Heart left ventricle (tissue), 16 donors: Measurements from ENCODE around the gene PKNOX1. TPM values are rescaled to one million over a fixed set of nuclear protein-coding genes. Genes with fewer than 3 reads are reported as not detected.
"Not testable (repeated sequence)": the region's sequence is repeated elsewhere in the genome, so short reads cannot be mapped to it uniquely, and the experiment has no call there.

ENCODE experiments used
- ATAC-seq, 4 donors: fragments of 200-7000 bp; cut with Tn5 transposase; one replicate each; pipeline ENCODE4 v1.9.1; 2020 to 2022; ENCODE audit warnings: moderate library complexity in 4 of 4, mild to moderate bottlenecking in 3 of 4, moderate number of reproducible peaks in 1 of 4
- DNase-seq, 5 donors: peaks; one replicate each; pipeline ENCODE4 v3.0.0-alpha.2; 2020
- H3K27ac ChIP-seq, 12 donors: fragments of 200-600 bp; sonication (generic) in 4 of 12; one replicate each; pipeline versions ENCODE4 v1.5.0 to v1.8.0; 2016 to 2022; ENCODE audit warnings: mild to moderate bottlenecking in 2 of 12
- H3K27me3 ChIP-seq, 9 donors: fragments of 200-600 bp; sonication (generic) in 2 of 9; one replicate each; pipeline versions ENCODE4 v1.5.1 to v1.8.0; 2016 to 2022; ENCODE audit warnings: mild to moderate bottlenecking in 3 of 9
- H3K36me3 ChIP-seq, 9 donors: fragments of 200-600 bp; sonication (generic) in 2 of 9; one replicate each; pipeline versions ENCODE4 v1.5.0 to v1.8.0; 2018 to 2022; ENCODE audit warnings: mild to moderate bottlenecking in 2 of 9
- H3K4me1 ChIP-seq, 12 donors: fragments of 200-600 bp; sonication (generic) in 4 of 12; one replicate each; pipeline versions ENCODE4 v1.5.0 to v1.8.0; 2016 to 2022; ENCODE audit warnings: mild to moderate bottlenecking in 3 of 12
- H3K4me3 ChIP-seq, 12 donors: fragments of 200-600 bp; sonication (generic) in 4 of 12; one replicate each; pipeline versions ENCODE4 v1.5.0 to v1.8.0; 2017 to 2022; ENCODE audit warnings: mild to moderate bottlenecking in 9 of 12, moderate library complexity in 4 of 12
- H3K9me3 ChIP-seq, 12 donors: fragments of 200-600 bp; sonication (generic) in 4 of 12; one replicate each; pipeline versions ENCODE4 v1.5.0 to v1.8.0; 2016 to 2022; ENCODE audit warnings: mild to moderate bottlenecking in 1 of 12
- POLR2A ChIP-seq, 2 donors: fragments of 450-650 bp; IDR thresholded peaks; one replicate each; pipeline ENCODE4 v1.6.1; 2017; ENCODE audit warnings: antibody characterized with exemption in 2 of 2, mild to moderate bottlenecking in 2 of 2, moderate library complexity in 2 of 2
- WGBS, 4 donors: extraction: QIAGEN DNeasy Blood & Tissue Kit in 2 of 4; methylation state at CpG; one replicate each; pipeline versions ENCODE4 v1.1.5 to v1.1.7; 2013 to 2018; 5-methylcytosine and 5-hydroxymethylcytosine counted together
- intact Hi-C, 10 donors: fragments of 100-400 bp; cut with DNase I; formaldehyde crosslinking; loops; one replicate each; pipeline versions ENCODE4 v1.11.1 to v1.14.2; 2022
- polyA plus RNA-seq, 2 donors: library from polyadenylated mRNA; stranded (reverse); fragments of 200-250 nt; gene quantifications; one replicate each; pipeline ENCODE4 v1.2.3, GENCODE V29; 2013
- total RNA-seq, 9 donors: library from RNA; depleted of rRNA in 2 of 9; stranded (reverse); fragments of >200 nt in 2 of 9; fragmentation: NEBNext Ultra II Directional in 3 of 9; extraction: Animal tissue kit (Norgen Biotek cat#: 25700) in 3 of 9; gene quantifications; one replicate each; pipeline versions ENCODE4 v1.1.0 to v1.2.4, GENCODE V29; 2016 to 2023
- TF ChIP-seq, protein P1 (sequence below), 12 donors: fragments of 200-600 bp; sonication (generic) in 4 of 12; IDR thresholded peaks; one replicate each; pipeline versions ENCODE4 v1.5.0 to v1.8.0; 2018 to 2022; ENCODE audit warnings: antibody characterized with exemption in 12 of 12, mild to moderate bottlenecking in 5 of 12
- donor health status: ischemic (EF 13 %, LVEDD 7.1; RV severe dilation, severe dysfunction).
- donor health status: healthy with polysubstance abuse.
- donor health status: DM: no; HTN: yes; CAD: no.
- donor health status: DM: no; HTN: no; CAD: no.
- donor health status: ischemic (EF 25% LVEDD 6.9; RV normal size, moderate dysfunction).
- donor health status: ischemic (EF 25% LVEDD 5.7; RV mildly dilated, moderate dysfunction).
- donor health status: healthy.
- donor health status: DM: yes; HTN: yes; CAD: no.
- donor health status: ischemic (EF 35%, LVEDD 5.7; RV mildly dilated, moderate dysfunction).
- donor health status: nonischemic (EF 11% LVEDD 7.7; RV severe dilation, severe dysfunction).
- donor health status: DM: yes; HTN: yes; CAD: no.
- donor health status: PGD.
- donor health status: ischemic (EF 29% LVEDD 5.4; RV normal size, mild dysfunction).
- donor health status: nonischemic (EF 23%, LVEDD 6.1; RV moderate dilation, normal function).

The PKNOX1 gene
- total and polyA plus RNA-seq, 11 donors, result 2.4 to 13.6 (median 7.6) TPM

DNA sequence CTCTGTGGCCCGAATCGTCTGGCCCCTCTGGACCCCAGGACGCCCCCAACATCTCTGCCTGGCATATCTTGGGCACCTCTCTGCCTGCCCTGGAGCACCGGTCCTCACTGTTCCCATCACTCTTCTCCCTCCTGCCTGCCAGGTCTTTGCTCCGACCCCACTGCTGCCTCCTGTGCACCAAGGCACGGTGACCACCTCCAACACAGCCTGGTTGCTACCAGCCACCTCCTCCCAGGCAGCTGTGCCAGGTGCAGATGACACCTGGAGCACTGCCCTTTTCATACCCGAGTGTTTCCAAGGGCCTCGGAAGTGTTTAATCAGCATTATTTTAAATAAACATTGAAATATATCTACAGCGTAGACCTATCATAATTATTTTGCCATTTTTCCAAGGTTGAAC, 31.3 kb downstream of the PKNOX1 start:
- intact Hi-C loops, result no loop called here
- Histone ChIP-seq H3K4me3 (no peak overlapping the region), H3K9me3 (no peaks in the 10 kb centered on the region), H3K27me3 (no peaks in the 10 kb centered on the region), H3K36me3 (peaks cover 0 to 52% (median 31%) of the 10 kb centered on the region in 9 donors), H3K27ac (no peak overlapping the region), H3K4me1 (peaks cover 0 to 12% (median 2%) of the 10 kb centered on the region in 12 donors)
- no peak for TF ChIP-seq POLR2A (IDR thresholded peaks at IDR 0.05)
- TF ChIP-seq, protein P1, sequence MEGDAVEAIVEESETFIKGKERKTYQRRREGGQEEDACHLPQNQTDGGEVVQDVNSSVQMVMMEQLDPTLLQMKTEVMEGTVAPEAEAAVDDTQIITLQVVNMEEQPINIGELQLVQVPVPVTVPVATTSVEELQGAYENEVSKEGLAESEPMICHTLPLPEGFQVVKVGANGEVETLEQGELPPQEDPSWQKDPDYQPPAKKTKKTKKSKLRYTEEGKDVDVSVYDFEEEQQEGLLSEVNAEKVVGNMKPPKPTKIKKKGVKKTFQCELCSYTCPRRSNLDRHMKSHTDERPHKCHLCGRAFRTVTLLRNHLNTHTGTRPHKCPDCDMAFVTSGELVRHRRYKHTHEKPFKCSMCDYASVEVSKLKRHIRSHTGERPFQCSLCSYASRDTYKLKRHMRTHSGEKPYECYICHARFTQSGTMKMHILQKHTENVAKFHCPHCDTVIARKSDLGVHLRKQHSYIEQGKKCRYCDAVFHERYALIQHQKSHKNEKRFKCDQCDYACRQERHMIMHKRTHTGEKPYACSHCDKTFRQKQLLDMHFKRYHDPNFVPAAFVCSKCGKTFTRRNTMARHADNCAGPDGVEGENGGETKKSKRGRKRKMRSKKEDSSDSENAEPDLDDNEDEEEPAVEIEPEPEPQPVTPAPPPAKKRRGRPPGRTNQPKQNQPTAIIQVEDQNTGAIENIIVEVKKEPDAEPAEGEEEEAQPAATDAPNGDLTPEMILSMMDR (IDR thresholded peaks at IDR 0.05), result no peak
- DNase-seq (no peak), ATAC-seq (no peak)
- 86 to 87% (median 86%) methylated on average over 9 of the region's 9 CpGs for WGBS, 4 donors

DNA sequence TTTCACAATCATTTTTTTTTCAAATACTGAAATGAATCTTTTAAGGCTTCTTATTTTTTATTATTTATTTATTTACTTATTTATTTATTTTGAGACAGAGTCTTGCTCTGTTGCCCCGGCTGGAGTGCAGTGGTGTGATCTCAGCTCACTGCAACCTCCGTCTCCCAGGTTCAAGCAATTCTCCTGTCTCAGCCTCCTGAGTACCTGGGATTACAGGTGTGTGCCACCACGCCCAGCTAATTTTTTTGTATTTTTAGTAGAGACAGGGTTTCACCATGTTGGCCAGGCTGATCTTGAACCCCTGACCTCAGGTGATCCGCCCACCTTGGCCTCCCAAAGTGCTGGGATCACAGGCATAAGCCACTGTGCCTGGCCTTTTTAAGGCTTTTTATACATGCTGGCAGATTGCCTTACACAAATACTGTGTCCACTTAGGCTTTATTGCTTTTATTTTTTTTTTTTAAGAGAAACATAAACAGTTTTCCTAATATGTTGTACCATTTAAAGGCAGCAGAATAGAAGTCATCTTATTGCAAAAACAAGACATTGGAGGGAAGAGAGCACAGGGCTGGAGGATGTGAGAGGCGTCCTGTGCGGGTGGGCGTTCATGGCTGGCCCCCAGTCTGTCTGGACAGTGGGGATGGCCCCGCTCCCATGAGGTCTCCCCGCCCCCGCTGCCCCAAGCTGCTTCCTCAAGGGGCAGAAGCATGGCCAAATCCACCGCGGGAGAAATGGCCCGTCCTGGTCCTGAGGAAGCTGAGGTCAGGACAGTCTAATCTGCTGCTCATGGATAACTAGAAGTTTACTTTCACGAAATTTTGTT, 31.9 kb downstream of the PKNOX1 start:
- H3K4me1 ChIP-seq, H3K4me3 ChIP-seq, H3K27ac ChIP-seq, H3K9me3 ChIP-seq, intact Hi-C loops, H3K27me3 ChIP-seq: not testable (repeated sequence)
- peak in 3 of 5 donors; percentile 43 to 68 (median 53) for DNase-seq
- peaks cover 0 to 55% (median 33%) of the 10 kb centered on the region in 9 donors for H3K36me3 ChIP-seq
- WGBS, 4 donors, result 61 to 80% (median 74%) methylated on average over 14 of the region's 14 CpGs
- ATAC-seq, result peak in 2 of 4 donors; percentile 18 to 77

DNA sequence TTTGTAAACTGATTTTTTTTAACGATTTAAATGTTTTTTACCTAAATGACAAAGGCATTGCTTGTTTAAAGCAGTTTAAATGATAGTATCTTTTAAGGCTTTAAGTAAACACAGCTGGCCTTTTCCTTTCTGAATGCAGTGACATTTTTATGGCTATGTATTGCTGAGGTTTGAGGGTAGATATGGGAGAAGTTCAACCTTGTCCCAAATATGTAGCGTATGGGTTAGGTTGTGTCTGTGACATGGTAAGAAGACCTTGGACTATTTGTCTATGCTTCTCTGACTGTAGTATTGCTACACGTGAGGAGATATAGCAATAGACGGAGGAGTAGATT, 32.5 kb downstream of the PKNOX1 start:
- DNase-seq (no peak), ATAC-seq (no peak)
- no peaks in the 10 kb centered on the region for H3K27me3 ChIP-seq
- no peak overlapping the region for H3K4me3 ChIP-seq
- H3K27ac ChIP-seq, result no peak overlapping the region
- peaks cover 0 to 60% (median 39%) of the 10 kb centered on the region in 9 donors for H3K36me3 ChIP-seq
- 70 to 85% (median 82%) methylated on average over 4 of the region's 4 CpGs for WGBS, 4 donors
- TF ChIP-seq, protein P1 (IDR thresholded peaks at IDR 0.05), result no peak
- no peak for TF ChIP-seq POLR2A (IDR thresholded peaks at IDR 0.05)
- H3K4me1 ChIP-seq, result peaks cover 0 to 5% (median 0%) of the 10 kb centered on the region in 12 donors
- no peaks in the 10 kb centered on the region for H3K9me3 ChIP-seq
- intact Hi-C loops, result no loop called here

DNA sequence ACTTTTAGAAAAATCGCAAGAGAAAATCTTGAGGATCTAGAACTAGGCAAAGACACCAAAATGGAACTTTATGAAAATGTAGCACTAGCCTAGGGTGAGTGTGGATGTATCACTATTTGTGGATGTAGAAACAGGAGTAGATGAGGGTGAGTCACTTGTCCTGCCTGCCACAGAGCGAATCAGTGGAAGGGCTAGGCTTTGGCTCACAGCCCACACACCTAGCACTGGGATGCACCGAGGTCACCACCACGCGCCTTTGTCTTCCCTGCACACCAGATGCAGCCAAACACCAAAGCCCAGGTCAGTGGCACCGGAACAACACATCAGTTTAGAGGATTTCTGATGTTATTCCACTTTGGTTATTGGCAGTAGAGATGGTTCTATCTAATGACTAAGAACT, 38.2 kb downstream of the PKNOX1 start:
- H3K9me3 ChIP-seq, result no peaks in the 10 kb centered on the region
- H3K27me3 ChIP-seq, result no peaks in the 10 kb centered on the region
- H3K4me3 ChIP-seq, result no peak overlapping the region
- DNase-seq (no peak), ATAC-seq (no peak)
- TF ChIP-seq, protein P1 (IDR thresholded peaks at IDR 0.05), result no peak
- TF ChIP-seq POLR2A (IDR thresholded peaks at IDR 0.05), result no peak
- H3K27ac ChIP-seq, result no peak overlapping the region
- no peaks in the 10 kb centered on the region for H3K4me1 ChIP-seq
- WGBS, 4 donors, result 91 to 93% (median 92%) methylated on average over 6 of the region's 6 CpGs
- intact Hi-C loops, result no loop called here
- peaks cover 0 to 91% (median 64%) of the 10 kb centered on the region in 9 donors for H3K36me3 ChIP-seq
